KOPT-K1 (cell line): ENCODE data around the gene BRD4.
A peak's percentile ranks its signal among the peaks of the same experiment; 100 is the strongest.

Experiments used
- H3K27ac ChIP-seq: fragments of 200-600 bp; sonication (generic); 2 replicates; pipeline ENCODE4 v1.5.1; 2016; ENCODE audit warnings: antibody characterized with exemption, mild to moderate bottlenecking, low read depth, low read length; ENCODE audit not compliant: poor library complexity, severe bottlenecking
- H3K36me3 ChIP-seq: fragments of 200-600 bp; sonication (generic); 2 replicates; pipeline ENCODE4 v1.5.1; 2017; ENCODE audit warnings: antibody characterized with exemption, mild to moderate bottlenecking, low read length, moderate library complexity; ENCODE audit not compliant: insufficient read depth
- H3K9me3 ChIP-seq: fragments of 200-600 bp; sonication (generic); 2 replicates; pipeline ENCODE4 v1.5.1; 2017; ENCODE audit warnings: antibody characterized with exemption, low read length, mild to moderate bottlenecking; ENCODE audit not compliant: insufficient read depth, poor library complexity, severe bottlenecking

BRD4 gene

GRCh38 chr19:15332311-15332996 is at the start of gene BRD4:
BRD4 (minus strand) TSS chr19:15332539; CDS start chr19:15273099, 59,440 bp downstream.
- Histone ChIP-seq H3K9me3 (no peaks in the 10 kb centered on the region), H3K36me3 (no peaks in the 10 kb centered on the region), H3K27ac (peak within 1 kb of the TSS; percentile 81)

DNA sequence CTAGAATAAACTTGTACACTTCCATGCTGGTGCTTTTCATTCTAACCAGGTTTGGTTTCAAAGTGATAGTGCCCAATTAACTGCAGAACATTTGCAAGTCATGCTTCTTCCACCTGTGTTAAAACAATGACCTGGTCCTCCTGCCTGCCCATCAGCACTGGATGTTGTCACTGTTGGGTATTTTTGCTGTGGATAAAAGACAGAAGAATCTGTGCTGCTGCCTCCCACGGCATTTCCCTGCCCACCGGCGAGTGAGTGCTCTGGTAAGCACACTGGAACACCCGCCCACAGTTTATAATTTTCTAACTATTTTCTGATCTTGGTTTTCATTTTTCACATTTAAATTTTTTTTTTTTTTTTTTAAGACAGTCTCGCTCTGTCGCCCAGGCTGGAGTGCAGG is 49.5 kb upstream of the BRD4 start:
- Histone ChIP-seq H3K36me3 (peaks cover 33% of the 10 kb centered on the region), H3K27ac (no peak overlapping the region), H3K9me3 (no peaks in the 10 kb centered on the region)

GRCh38 chr19:15381429-15381828 is 49.1 kb upstream of the BRD4 start:
- H3K27ac ChIP-seq, result no peak overlapping the region
- H3K9me3 ChIP-seq, result no peaks in the 10 kb centered on the region

GRCh38 chr19:15379999-15380647 is 47.8 kb upstream of the BRD4 start:
- peak overlapping the region; percentile 88 for H3K27ac ChIP-seq
- peaks cover 31% of the 10 kb centered on the region for H3K36me3 ChIP-seq
- no peaks in the 10 kb centered on the region for H3K9me3 ChIP-seq

More at GRCh38 chr19:15381429-15381828, 49.1 kb upstream of the BRD4 start:
- H3K36me3 ChIP-seq, result peaks cover 29% of the 10 kb centered on the region

- H3K27ac ChIP-seq, result peak within 1 kb of the TSS; percentile 88
- H3K36me3 ChIP-seq, result peaks cover 39% of the 10 kb centered on the region
- H3K9me3 ChIP-seq, result no peaks in the 10 kb centered on the region
Measured at GRCh38 chr19:15379083-15379998, 47.0 kb upstream of the BRD4 start, which contains the start of gene AKAP8. AKAP8 (minus strand) TSS chr19:15379787; CDS start chr19:15379731, 56 bp downstream.

DNA sequence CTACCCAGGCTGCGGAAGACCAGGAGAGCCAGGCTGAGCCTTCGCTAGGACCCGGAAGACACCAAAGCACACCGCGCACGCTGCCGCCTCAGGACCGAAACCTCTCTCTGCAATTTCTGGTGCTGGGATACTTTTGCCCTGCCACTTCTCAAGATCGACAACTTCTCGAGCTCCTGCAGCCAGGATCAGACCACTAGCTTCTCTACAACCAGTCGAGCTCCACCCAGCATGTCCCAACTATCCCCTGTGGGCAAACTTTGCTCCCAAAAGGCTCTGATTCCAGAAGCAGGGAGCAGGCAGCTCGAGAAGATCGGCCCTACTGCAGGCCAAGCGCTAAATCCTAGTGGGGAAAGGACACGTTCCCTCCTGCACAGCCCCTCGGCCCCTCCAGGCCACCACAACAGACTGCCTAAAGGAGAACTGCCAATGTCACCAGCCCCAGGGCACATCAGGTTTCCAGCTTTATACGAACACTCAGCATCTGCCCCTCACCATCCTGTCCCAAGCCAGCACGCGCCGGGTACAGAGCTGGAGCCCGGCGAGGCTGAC is 46.3 kb upstream of the BRD4 start:
- Histone ChIP-seq H3K9me3 (no peaks in the 10 kb centered on the region), H3K36me3 (peaks cover 46% of the 10 kb centered on the region), H3K27ac (peak overlapping the region; percentile 88)

- no peak overlapping the region for H3K27ac ChIP-seq
- H3K36me3 ChIP-seq, result peaks cover 59% of the 10 kb centered on the region
- no peaks in the 10 kb centered on the region for H3K9me3 ChIP-seq
Measured at GRCh38 chr19:15374796-15375440, 42.6 kb upstream of the BRD4 start.

DNA sequence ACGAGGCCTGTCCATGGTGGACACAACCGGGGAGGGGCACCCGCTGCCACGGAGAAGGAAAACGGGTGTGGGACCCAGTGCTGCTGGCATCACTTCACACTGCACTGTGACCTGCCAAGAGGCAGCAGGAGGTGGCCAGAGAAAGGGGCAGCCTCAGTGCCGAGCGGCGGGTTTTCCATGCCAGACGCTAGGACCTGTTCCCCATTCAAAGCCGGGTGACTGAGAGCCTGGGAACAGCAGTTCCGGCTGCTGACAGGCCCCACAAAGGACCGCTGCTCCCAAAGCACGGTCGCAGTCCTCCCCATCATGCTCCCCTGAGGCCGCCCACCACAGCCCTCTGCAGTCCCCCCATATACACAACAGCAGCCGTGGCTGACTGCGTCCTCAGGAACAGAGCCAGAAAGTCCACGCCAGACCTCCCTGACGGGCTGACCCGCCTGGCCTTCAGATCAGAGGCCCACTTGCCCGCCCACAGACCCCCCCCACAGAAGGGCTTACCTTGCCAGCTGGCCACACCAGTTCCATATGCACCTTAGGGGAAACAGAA is 41.8 kb upstream of the BRD4 start:
- Histone ChIP-seq H3K36me3 (peaks cover 66% of the 10 kb centered on the region), H3K27ac (no peak overlapping the region), H3K9me3 (no peaks in the 10 kb centered on the region)

DNA sequence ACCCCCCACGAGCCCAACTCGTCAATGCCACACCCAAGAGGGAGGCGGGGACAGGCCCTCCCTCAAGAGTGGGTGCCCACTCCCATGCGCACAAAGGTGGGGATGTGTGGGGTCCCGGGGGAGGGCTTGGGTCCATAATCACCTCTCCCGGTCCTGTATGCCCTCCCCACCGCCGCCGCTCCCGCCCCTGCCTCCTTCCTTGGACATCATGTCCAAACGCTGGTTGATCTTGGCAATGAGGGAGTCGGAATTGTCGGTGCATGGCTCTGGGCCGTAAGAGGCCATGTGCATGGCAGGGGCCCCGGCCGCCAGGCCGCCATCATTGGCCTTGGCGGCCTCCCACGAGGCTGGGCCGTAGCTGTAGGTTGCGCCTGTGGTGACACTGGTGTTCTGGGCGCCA is 41.3 kb upstream of the BRD4 start:
- Histone ChIP-seq H3K9me3 (no peaks in the 10 kb centered on the region), H3K27ac (no peak overlapping the region), H3K36me3 (peaks cover 72% of the 10 kb centered on the region)

DNA sequence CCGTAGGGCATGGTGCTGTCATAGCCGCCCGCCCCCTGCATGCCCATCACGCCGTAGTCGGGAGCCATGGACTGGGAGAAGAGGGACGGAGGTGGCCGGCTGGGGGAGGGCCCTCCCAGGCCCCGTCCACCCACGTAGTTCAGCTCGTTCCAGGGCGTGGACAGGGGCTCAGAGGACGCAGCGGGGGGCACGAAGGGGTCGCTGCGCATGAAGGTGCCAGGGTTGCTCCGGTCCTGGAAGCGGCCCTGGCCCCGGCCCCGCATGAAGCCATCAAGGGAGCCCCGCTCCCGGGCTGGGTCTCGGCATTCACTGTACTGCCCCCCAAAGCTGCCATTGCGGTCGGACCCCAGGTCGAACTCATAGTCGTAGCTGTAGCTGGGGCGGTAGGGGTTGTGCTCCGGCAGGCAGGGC is 40.6 kb upstream of the BRD4 start:
- Histone ChIP-seq H3K9me3 (no peaks in the 10 kb centered on the region), H3K27ac (no peak overlapping the region), H3K36me3 (peaks cover 79% of the 10 kb centered on the region)

GRCh38 chr19:15372470-15372869 is 40.1 kb upstream of the BRD4 start:
- H3K9me3 ChIP-seq, result no peaks in the 10 kb centered on the region
- H3K27ac ChIP-seq, result no peak overlapping the region
- peaks cover 83% of the 10 kb centered on the region for H3K36me3 ChIP-seq

DNA sequence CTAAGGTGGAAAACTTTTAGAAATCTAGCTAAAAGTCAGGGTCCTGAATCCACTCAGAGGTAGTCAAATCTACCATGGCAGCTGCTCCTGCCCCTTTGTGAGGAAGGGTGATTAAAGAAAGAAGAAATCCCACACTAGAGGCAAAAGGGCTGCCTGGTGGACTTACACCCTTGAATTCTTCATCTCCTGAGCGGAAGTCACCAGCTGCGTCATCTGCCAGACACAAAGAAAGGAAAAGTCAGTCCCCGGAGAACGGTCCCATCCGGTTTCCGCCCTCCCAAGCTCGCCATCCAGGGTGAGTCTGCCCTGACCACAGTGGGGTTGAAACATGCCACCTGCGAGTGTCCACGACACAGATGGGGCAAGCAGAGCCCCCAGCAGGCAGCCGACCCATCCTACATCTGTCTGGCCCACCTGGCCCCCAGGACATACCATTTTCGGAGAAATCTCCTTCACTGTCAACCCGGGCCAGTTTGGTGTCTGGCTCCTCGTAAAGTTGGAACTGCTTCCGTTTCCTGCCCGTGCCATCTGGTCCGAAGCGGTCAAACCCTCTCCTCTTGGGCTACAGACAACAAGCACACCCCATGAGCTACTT is 39.5 kb upstream of the BRD4 start:
- H3K36me3 ChIP-seq, result peaks cover 89% of the 10 kb centered on the region
- no peaks in the 10 kb centered on the region for H3K9me3 ChIP-seq
- no peak overlapping the region for H3K27ac ChIP-seq

- Histone ChIP-seq H3K27ac (no peak overlapping the region), H3K36me3 (peaks cover 94% of the 10 kb centered on the region), H3K9me3 (no peaks in the 10 kb centered on the region)
Measured at GRCh38 chr19:15371119-15371518, 38.8 kb upstream of the BRD4 start.

DNA sequence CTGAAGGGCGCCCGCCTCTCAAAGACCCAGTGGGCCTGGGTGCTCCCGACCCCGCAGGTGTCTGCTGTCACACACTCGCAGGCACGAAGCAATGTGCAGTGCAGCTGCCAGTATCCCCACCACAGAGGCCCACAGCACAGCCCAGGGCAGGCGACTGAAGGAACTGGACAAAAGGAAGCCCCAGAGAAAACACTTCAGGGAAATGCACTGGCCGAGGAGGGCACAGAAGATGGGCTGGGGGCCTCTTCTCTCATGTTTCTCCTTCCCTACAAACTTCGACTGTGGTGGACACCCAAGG is 37.2 kb upstream of the BRD4 start:
- H3K27ac ChIP-seq, result no peak overlapping the region
- H3K36me3 ChIP-seq, result peaks cover 99% of the 10 kb centered on the region
- H3K9me3 ChIP-seq, result no peaks in the 10 kb centered on the region
